ENCODE data around the gene CBARP. TPM values are rescaled to one million over a fixed set of nuclear protein-coding genes. Genes with fewer than 3 reads are reported as not detected.

Gene CBARP
- total RNA-seq, 2 experiments from 2014 or later, result 0.49 to 0.86 TPM

- CTCF ChIA-PET, result no interaction called here
- intact Hi-C loops (cut with micrococcal nuclease), result no loop called here
- POLR2A ChIA-PET, result no interaction called here
Measured at GRCh38 chr19:1226522-1227303, 11.1 kb downstream of the CBARP start.

GRCh38 chr19:1226227-1226518, 11.6 kb downstream of the CBARP start:
- no peak for TF ChIP-seq CTCF (IDR thresholded peaks at IDR 0.05)
- POLR2A ChIA-PET, result interaction anchor here (1.0 kb wide), 1 partner anchor 12 kb away, joined by 3 read pairs; no protein-coding TSS in a partner anchor
- Mint-ChIP-seq H3K4me1 (ENCODE audit: low read depth) (no peaks in the 10 kb centered on the region), H3K4me3 (no peak overlapping the region), H3K9me3 (no peaks in the 10 kb centered on the region), H3K27me3 (no peaks in the 10 kb centered on the region), H3K36me3 (ENCODE audit: low read depth) (peaks cover 2% of the 10 kb centered on the region), H3K27ac (no peak overlapping the region)
- ATAC-seq (no peak), DNase-seq (no peak)
- intact Hi-C loops (cut with micrococcal nuclease), result no loop called here
- CTCF ChIA-PET, result no interaction called here

More at GRCh38 chr19:1226522-1227303, 11.1 kb downstream of the CBARP start:
- no peak for TF ChIP-seq CTCF (IDR thresholded peaks at IDR 0.05)
- Mint-ChIP-seq H3K27ac (no peak overlapping the region), H3K4me3 (no peak overlapping the region), H3K27me3 (no peaks in the 10 kb centered on the region), H3K9me3 (no peaks in the 10 kb centered on the region), H3K36me3 (ENCODE audit: low read depth) (peaks cover 2% of the 10 kb centered on the region), H3K4me1 (ENCODE audit: low read depth) (no peaks in the 10 kb centered on the region)
- ATAC-seq, result no peak
- no peak for DNase-seq

GRCh38 chr19:1225440-1226226, 12.2 kb downstream of the CBARP start:
- ATAC-seq (no peak), DNase-seq (no peak)
- no peak overlapping the region for H3K4me3 Mint-ChIP-seq
- no peak overlapping the region for H3K27ac Mint-ChIP-seq
- H3K36me3 Mint-ChIP-seq (ENCODE audit: low read depth), result peaks cover 2% of the 10 kb centered on the region
- intact Hi-C loops (cut with micrococcal nuclease), result no loop called here
- H3K4me1 Mint-ChIP-seq (ENCODE audit: low read depth), result no peaks in the 10 kb centered on the region
- POLR2A ChIA-PET, result interaction anchor here (1.0 kb wide), 1 partner anchor 13 kb away, joined by 3 read pairs; no protein-coding TSS in a partner anchor
- TF ChIP-seq CTCF (IDR thresholded peaks at IDR 0.05), result no peak
- no peaks in the 10 kb centered on the region for H3K9me3 Mint-ChIP-seq
- H3K27me3 Mint-ChIP-seq, result no peaks in the 10 kb centered on the region
- CTCF ChIA-PET, result no interaction called here

- POLR2A ChIA-PET, result no interaction called here
- CTCF ChIA-PET, result no interaction called here
Measured at GRCh38 chr19:1224847-1225246, 13.0 kb downstream of the CBARP start.

More at GRCh38 chr19:1224847-1225246, 13.0 kb downstream of the CBARP start:
- Mint-ChIP-seq H3K4me1 (ENCODE audit: low read depth) (no peaks in the 10 kb centered on the region), H3K4me3 (no peak overlapping the region), H3K9me3 (no peaks in the 10 kb centered on the region), H3K27me3 (no peaks in the 10 kb centered on the region), H3K36me3 (ENCODE audit: low read depth) (peaks cover 2% of the 10 kb centered on the region), H3K27ac (no peak overlapping the region)
- no peak for TF ChIP-seq CTCF (IDR thresholded peaks at IDR 0.05)
- ATAC-seq (no peak), DNase-seq (no peak)
- intact Hi-C loops (cut with micrococcal nuclease), result no loop called here

All from activated CD8-positive, alpha-beta T cell treated with anti-CD3 and anti-CD28 coated beads for 36 hours (primary cell).